Activated T-cell treated with anti-CD3 and anti-CD28 coated beads, Interleukin-2, amount 50 U/mL, for 72 hours (primary cell): ENCODE results near the gene RNF38. TPM values are rescaled to one million over a fixed set of nuclear protein-coding genes. Genes with fewer than 3 reads are reported as not detected.
A peak's percentile ranks its signal among the peaks of the same experiment; 100 is the strongest.
"Not testable (repeated sequence)": the region's sequence is repeated elsewhere in the genome, so short reads cannot be mapped to it uniquely, and the experiment has no call there.

Experiments used
- ATAC-seq, 2 donors: fragments of 150-1000 bp; cut with Tn5 transposase; replicated peaks in 1 of 2; 2 replicates each; pipeline ENCODE4 v1.10.0; 2021; ENCODE audit warnings: moderate library complexity in 2 of 2, mild to moderate bottlenecking in 1 of 2
- DNase-seq, 2 donors: peaks; one replicate each; pipeline ENCODE4 v3.0.0; 2021 to 2022; ENCODE audit warnings: mixed read lengths in 1 of 2
- H3K27ac Mint-ChIP-seq: one replicate; pipeline ENCODE4 v1.8.0; 2022; ENCODE audit warnings: mild to moderate bottlenecking, moderate library complexity, mixed read lengths
- H3K27me3 Mint-ChIP-seq: one replicate; pipeline ENCODE4 v1.8.0; 2022; ENCODE audit warnings: low read depth, mixed read lengths
- H3K36me3 Mint-ChIP-seq, 2 donors: one replicate each; pipeline ENCODE4 v1.8.0; 2022; ENCODE audit warnings: mixed read lengths in 2 of 2, mild to moderate bottlenecking in 1 of 2; ENCODE audit not compliant: insufficient read depth in 2 of 2
- H3K4me1 Mint-ChIP-seq: one replicate; pipeline ENCODE4 v1.8.0; 2022; ENCODE audit warnings: low read depth, mixed read lengths
- H3K4me3 Mint-ChIP-seq, 2 donors: one replicate each; pipeline ENCODE4 v1.8.0; 2022; ENCODE audit warnings: mild to moderate bottlenecking in 2 of 2, mixed read lengths in 2 of 2, moderate library complexity in 2 of 2
- H3K9me3 Mint-ChIP-seq, 2 donors: one replicate each; pipeline ENCODE4 v1.8.0; 2022; ENCODE audit warnings: mixed read lengths in 2 of 2
- total RNA-seq, 2 donors: library from RNA; stranded (reverse); gene quantifications; one replicate each; pipeline ENCODE4 v1.2.3, GENCODE V29; 2022

Gene RNF38
- total RNA-seq, 2 donors from 2014 or later: 33.5 to 35.2 TPM

DNA sequence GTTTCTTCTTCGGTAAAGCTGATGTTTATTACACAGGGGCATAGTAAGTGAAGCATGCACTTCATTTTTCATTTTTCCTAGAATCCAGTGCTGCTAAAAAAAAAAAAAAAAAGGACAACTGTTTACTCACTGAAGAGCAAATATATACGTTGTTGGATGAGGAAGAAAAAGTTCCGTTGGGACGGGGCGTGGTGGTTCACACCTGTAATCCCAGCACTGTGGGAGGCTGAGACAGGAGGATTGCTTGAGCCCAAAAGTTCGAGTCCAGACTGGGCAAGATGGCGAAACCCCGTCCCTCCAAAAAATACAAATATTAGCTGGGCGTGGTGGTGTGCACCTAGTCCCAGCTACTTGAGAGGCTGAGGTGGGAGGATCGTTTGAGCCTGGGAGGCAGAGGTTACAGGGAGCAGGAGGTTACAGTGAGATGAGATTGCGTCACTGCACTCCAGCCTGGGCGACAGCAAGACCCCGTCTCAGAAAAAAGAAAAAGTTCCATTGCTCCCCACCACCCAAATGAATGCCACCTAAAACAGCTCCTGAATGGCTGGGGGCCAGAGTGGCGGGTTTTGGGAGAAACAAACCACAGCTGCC, 81.8 kb downstream of the RNF38 start:
- H3K4me1 Mint-ChIP-seq: no peaks in the 10 kb centered on the region
- no peaks in the 10 kb centered on the region for H3K9me3 Mint-ChIP-seq
- no peak overlapping the region for H3K4me3 Mint-ChIP-seq
- no peak overlapping the region for H3K27ac Mint-ChIP-seq
- ATAC-seq (no peak), DNase-seq (no peak)
- no peaks in the 10 kb centered on the region for H3K27me3 Mint-ChIP-seq
- H3K36me3 Mint-ChIP-seq: no peaks in the 10 kb centered on the region

DNA sequence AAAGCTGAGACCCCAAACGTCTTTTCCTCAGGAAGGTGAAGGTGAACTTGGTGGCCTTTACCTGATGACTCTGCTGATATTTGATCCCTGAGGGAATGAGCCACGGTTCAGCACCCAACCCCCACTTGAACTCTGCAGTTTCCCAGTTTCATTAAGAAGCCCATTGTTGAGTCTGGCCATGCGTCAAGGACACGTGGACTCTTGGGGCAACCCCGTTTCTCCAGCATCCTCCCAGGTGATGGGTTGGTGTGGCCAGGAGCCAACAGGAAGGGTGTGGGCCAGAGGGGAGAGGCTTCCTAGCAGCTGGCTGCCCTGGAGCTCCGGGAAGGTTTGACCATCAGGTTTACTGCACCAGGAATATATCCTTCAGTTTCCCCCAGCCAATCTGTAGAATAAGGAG, 82.3 kb downstream of the RNF38 start:
- Mint-ChIP-seq H3K36me3 (no peaks in the 10 kb centered on the region), H3K27me3 (no peaks in the 10 kb centered on the region), H3K27ac (no peak overlapping the region), H3K4me3 (no peak overlapping the region), H3K9me3 (no peaks in the 10 kb centered on the region), H3K4me1 (no peaks in the 10 kb centered on the region)
- ATAC-seq (no peak), DNase-seq (no peak)

DNA sequence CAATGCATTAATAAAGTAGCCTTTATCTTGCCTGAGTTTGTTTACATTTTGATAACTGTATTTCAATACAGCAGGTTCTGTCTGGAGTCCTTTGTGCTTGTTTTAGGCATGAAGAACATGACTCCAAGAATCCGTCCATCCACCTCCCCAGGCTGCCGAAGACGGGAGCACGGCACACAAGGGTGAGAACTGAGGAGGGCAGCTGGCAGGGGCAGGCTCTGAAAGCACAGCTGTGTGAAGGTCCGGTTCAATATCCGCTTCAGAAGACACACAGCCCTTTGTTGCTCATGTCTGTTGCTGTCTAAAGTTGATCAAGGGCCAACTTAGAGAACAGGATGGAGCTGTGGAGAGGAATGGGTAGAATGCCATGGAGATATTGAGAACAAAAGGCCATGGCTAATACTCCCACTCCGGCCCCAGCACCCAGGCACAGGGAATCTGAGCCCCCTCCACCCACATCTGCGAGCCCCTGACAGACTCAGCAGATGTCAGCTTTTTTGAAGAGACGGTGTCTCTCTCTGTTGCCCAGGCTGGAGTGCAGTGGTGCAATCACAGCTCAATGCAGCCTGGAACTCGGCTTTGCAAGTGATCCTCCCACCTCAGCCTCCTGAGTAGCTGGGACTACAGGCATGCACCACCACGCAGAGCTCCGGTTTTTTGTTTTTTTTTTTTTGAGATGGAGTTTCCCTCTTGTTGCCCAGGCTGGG, 83.3 kb downstream of the RNF38 start:
- ATAC-seq (peak in 1 of 2 donors; percentile 9), DNase-seq (no peak)
- Mint-ChIP-seq H3K9me3 (no peaks in the 10 kb centered on the region), H3K36me3 (no peaks in the 10 kb centered on the region), H3K4me1 (no peaks in the 10 kb centered on the region), H3K27ac (no peak overlapping the region), H3K4me3 (no peak overlapping the region), H3K27me3 (no peaks in the 10 kb centered on the region)

DNA sequence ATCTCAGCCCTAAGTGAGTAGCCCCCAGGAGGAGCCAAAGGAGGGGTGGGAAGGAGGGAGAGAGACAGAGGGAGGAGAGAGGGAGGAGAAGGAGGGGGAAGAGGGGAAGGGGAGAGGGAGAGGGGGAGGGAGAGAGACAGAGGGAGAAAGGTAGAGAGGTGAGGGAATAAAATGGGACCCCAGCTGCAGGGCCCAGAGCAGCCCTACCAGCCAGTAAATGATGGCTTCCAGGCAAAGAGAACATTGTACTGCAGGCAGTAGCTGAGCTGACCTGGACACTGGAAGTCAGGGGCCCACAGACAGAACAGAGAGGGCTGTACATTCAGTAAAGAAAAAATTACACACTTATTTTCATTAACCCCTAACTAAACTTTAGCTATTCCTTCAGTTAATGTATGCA, 84.0 kb downstream of the RNF38 start:
- Mint-ChIP-seq H3K9me3 (no peaks in the 10 kb centered on the region), H3K27me3 (no peaks in the 10 kb centered on the region), H3K4me1 (no peaks in the 10 kb centered on the region), H3K4me3 (no peak overlapping the region), H3K36me3 (no peaks in the 10 kb centered on the region), H3K27ac (no peak overlapping the region)
- no peak for DNase-seq
- ATAC-seq: no peak

DNA sequence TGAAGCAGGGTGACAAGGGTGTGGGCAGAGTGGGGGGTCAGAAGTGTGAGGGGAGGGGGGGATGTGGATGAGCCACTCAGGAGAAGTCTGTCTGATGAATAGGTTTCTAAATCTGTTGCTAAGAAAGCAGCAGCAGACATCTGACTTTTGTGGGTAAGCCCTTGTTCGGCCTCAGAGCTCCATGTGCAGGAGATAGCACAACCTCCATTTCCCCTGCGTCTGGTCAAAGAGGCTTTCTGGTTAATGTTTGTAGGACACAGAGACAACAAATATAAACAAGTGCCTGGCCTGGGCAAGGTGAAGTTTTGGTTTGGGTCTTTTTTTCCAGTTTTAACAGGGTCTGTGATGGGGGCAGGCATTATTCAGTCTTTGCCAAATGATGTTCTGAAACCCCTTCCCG, 84.8 kb downstream of the RNF38 start:
- H3K4me1 Mint-ChIP-seq: no peaks in the 10 kb centered on the region
- H3K36me3 Mint-ChIP-seq: no peaks in the 10 kb centered on the region
- H3K9me3 Mint-ChIP-seq: no peaks in the 10 kb centered on the region
- no peak overlapping the region for H3K27ac Mint-ChIP-seq
- no peak overlapping the region for H3K4me3 Mint-ChIP-seq
- DNase-seq (no peak), ATAC-seq (no peak)
- no peaks in the 10 kb centered on the region for H3K27me3 Mint-ChIP-seq

DNA sequence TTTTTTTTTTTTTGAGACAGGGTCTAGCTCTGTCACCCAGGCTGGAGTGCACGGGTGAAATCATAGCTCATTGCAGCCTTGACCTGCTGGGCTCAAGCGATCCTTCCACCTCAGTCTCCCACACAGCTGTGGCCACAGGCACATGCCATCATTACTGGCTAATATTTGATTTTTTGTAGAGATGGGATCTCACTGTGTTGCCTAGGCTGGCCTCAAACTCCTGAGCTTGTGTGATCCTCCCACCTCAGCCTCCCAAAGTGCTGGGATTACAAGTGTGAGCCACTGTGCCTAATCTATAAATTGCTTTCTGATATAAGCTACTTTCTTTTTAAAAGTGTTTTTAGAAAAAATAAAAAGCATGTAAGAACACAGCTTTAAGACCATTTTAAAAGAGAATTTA, 85.3 kb downstream of the RNF38 start:
- H3K27ac Mint-ChIP-seq: no peak overlapping the region
- H3K9me3 Mint-ChIP-seq: no peaks in the 10 kb centered on the region
- DNase-seq (no peak), ATAC-seq (no peak)
- H3K4me3 Mint-ChIP-seq: no peak overlapping the region
- H3K36me3 Mint-ChIP-seq: no peaks in the 10 kb centered on the region
- no peaks in the 10 kb centered on the region for H3K27me3 Mint-ChIP-seq
- no peaks in the 10 kb centered on the region for H3K4me1 Mint-ChIP-seq

DNA sequence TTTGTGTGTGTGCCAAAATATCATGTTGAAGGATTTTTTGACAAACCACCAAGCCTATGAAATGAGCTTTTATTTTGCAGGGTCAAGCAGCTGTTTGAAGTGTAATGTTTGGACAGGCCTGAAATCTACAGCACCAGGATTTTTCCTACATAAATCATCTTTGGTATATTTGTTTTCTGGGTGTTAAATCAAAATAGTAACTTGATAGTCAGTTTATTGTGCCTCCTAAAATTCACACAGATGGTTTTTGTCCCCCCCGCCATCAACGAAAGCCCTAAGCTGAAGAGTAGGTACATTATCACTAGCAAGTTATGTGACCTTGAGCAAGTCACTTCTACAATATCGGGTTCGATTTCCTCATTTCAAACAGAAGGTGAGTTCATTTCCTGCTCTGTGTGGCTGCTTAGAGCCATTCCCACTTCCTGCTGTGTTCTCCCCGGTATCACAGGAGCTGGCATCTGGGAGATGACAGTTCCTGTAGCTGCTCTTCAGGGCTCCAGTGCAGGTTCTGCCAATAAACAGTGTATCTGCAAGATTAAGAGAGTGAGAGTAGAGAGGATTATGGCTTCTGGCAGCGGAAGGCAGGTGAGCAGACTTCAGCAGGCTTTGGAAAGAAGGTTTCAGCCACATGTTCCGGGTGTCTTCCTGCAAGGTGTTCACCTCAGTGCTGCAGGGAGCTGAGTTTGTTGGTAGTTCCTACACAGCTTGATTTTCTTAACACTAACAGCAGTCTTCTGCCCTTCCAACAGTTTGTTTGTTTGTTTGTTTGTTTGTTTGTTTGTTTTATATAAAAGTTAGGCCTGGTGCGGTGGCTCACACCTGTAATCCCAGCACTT, 93.4 kb downstream of the RNF38 start:
- H3K4me3 Mint-ChIP-seq: peak overlapping the region; percentile 7 to 25
- DNase-seq (no peak), ATAC-seq (peak in 1 of 2 donors; percentile 33)
- peaks cover 10% of the 10 kb centered on the region for H3K4me1 Mint-ChIP-seq
- H3K27ac Mint-ChIP-seq: no peak overlapping the region
- no peaks in the 10 kb centered on the region for H3K36me3 Mint-ChIP-seq
- H3K9me3 Mint-ChIP-seq: no peaks in the 10 kb centered on the region
- H3K27me3 Mint-ChIP-seq: no peaks in the 10 kb centered on the region

DNA sequence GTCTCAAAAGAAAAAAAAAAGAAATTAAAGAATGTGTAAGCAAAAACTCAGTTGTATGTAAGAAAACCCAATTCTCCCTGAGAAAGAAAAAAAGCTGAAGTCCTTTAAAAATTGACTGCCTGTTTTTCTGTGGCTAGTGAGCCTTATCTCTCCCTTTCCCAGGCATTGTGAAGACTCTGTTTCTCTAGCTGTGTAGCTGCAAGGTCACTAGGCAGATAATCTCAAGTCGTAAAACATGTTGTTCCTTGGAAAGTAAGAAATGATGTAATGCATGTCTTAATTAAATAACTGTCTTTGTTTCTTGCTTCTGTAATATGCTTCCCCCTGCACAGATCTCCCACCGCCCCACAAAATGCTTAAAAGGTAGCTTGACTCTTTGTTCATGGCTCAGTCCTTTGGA, 95.7 kb downstream of the RNF38 start:
- H3K4me3 Mint-ChIP-seq, DNase-seq, H3K27me3 Mint-ChIP-seq, ATAC-seq, H3K9me3 Mint-ChIP-seq, H3K4me1 Mint-ChIP-seq, H3K27ac Mint-ChIP-seq, H3K36me3 Mint-ChIP-seq: not testable (repeated sequence)

DNA sequence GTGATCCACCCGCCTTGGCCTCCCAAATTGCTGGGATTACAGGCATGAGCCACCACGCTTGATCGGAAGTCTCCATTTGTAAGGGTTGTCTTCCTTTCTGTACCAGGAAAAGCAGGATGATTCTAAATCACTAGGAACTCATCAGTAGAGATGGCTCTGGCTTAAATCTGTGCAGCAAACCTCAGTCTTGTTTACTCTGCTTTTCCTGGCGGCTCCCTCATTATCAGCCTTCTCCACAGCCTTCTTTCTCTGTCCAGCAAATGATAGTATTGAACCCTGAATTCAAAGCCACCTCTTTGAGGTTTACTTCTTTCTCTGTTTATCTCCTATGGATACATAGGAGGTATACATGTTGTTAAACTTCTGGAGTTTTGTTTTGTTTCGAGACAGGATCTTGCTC, 98.8 kb downstream of the RNF38 start:
- Mint-ChIP-seq H3K4me3 (no peak overlapping the region), H3K4me1 (peaks cover 2% of the 10 kb centered on the region), H3K27ac (no peak overlapping the region), H3K27me3 (no peaks in the 10 kb centered on the region), H3K9me3 (no peaks in the 10 kb centered on the region), H3K36me3 (no peaks in the 10 kb centered on the region)
- DNase-seq (no peak), ATAC-seq (no peak)

DNA sequence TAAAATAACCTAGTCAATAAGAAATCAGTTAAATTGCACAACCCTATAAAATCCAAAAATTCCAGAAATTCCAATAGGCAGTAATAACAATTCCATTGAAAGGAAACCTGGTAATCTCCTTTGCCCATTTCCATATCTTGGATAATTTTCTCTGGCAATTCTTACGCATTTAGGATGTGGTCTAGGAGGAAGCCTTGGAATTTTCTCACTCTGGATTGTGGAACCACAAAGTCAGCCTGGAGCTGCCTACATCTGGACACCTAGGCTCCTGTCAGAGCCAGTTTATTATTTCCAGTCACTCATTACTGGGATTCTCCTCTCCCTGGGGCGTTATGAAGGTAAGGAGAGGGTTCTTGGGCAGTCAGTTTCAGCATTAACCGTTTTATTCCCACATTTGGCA, 101.5 kb downstream of the RNF38 start:
- H3K36me3 Mint-ChIP-seq: no peaks in the 10 kb centered on the region
- no peak overlapping the region for H3K27ac Mint-ChIP-seq
- H3K9me3 Mint-ChIP-seq: no peaks in the 10 kb centered on the region
- no peak overlapping the region for H3K4me3 Mint-ChIP-seq
- H3K4me1 Mint-ChIP-seq: no peaks in the 10 kb centered on the region
- DNase-seq (no peak), ATAC-seq (no peak)
- H3K27me3 Mint-ChIP-seq: no peaks in the 10 kb centered on the region

DNA sequence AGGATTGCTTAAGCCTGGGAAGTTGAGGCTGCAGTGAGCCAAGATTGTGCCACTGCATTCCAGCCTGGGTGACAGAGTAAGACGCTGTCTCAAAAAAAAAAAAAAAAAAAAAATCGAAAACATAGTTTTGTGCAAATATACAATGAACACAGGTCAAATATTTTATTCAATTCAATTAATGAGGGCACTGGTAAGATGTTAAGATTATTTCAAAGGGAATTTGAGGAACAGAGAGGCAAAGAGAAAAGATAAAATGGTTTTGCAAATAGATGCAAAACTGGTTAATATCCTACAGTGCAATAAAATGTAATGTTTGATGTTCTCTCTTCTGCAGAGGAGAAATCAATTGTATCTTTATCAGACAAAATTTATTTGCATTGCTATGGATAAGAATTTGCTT, 102.3 kb downstream of the RNF38 start:
- H3K4me3 Mint-ChIP-seq: no peak overlapping the region
- no peaks in the 10 kb centered on the region for H3K27me3 Mint-ChIP-seq
- no peak overlapping the region for H3K27ac Mint-ChIP-seq
- H3K4me1 Mint-ChIP-seq: no peaks in the 10 kb centered on the region
- ATAC-seq (no peak), DNase-seq (no peak)
- H3K9me3 Mint-ChIP-seq: no peaks in the 10 kb centered on the region
- no peaks in the 10 kb centered on the region for H3K36me3 Mint-ChIP-seq

DNA sequence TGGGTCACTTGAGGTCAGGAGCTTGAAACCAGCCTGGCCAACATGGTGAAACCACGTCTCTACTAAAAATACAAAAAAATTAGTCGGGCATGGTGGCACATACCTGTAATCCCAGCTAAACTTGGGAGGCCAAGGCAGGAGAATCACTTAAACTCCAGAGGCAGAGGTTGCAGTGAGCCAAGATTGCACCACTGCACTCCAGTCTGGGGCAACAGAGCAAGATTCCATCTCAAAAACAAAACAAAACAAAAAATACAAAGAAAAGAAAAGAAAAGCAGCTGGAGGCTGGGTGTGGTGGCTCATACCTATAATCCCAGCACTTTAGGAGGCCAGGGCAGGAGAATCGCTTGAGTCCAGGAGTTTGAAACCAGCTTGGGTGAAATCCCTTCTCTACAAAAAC, 105.1 kb downstream of the RNF38 start:
- not testable (repeated sequence) for H3K27ac Mint-ChIP-seq, H3K27me3 Mint-ChIP-seq, H3K4me3 Mint-ChIP-seq, H3K9me3 Mint-ChIP-seq, H3K4me1 Mint-ChIP-seq, ATAC-seq, H3K36me3 Mint-ChIP-seq, DNase-seq

DNA sequence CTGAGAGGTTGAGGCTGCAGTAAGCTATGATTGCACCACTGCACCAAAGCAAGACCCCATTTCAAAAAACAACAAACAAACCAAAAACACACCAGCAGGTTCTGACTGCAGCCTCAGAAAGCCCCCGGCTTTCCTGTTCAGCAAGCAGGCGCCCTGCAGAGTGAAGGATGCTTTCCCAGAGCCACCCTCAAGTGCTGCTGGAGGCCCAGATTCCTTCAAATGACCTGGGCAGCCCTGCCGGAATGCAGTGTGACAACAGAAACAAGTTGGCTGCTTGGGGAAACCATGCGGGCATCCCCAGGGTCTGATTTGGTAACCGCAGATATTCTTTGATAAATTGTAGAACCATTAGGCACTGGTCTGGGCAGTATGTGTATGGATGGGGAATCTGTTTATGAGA, 106.2 kb downstream of the RNF38 start:
- no peaks in the 10 kb centered on the region for H3K36me3 Mint-ChIP-seq
- no peaks in the 10 kb centered on the region for H3K9me3 Mint-ChIP-seq
- no peak for ATAC-seq
- H3K4me1 Mint-ChIP-seq: no peaks in the 10 kb centered on the region
- no peak for DNase-seq
- H3K4me3 Mint-ChIP-seq: no peak overlapping the region
- H3K27ac Mint-ChIP-seq: no peak overlapping the region
- H3K27me3 Mint-ChIP-seq: no peaks in the 10 kb centered on the region
